ENCODE data around the gene KRT73.
"Not testable (repeated sequence)": the region's sequence is repeated elsewhere in the genome, so short reads cannot be mapped to it uniquely, and the experiment has no call there.

Gene KRT73

DNA sequence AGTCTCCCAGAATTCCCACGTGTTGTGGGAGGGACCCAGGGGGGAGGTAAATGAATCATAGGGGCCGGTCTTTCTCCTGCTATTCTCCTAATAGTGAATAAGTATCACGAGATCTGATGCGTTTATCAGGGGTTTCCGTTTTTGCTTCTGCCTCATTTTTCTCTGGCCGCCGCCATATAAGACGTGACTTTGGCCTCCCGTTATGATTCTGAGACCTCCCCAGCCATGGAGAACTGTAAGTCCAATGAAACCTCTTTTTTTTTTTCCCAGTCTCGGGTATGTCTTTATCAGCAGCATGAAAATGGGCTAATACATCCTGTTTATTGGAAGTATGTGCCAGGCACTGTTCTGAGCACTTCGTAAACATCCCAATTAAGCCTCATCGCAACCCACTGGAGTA, 17.9 kb downstream of the KRT73 start:
- TF ChIP-seq, protein P1, sequence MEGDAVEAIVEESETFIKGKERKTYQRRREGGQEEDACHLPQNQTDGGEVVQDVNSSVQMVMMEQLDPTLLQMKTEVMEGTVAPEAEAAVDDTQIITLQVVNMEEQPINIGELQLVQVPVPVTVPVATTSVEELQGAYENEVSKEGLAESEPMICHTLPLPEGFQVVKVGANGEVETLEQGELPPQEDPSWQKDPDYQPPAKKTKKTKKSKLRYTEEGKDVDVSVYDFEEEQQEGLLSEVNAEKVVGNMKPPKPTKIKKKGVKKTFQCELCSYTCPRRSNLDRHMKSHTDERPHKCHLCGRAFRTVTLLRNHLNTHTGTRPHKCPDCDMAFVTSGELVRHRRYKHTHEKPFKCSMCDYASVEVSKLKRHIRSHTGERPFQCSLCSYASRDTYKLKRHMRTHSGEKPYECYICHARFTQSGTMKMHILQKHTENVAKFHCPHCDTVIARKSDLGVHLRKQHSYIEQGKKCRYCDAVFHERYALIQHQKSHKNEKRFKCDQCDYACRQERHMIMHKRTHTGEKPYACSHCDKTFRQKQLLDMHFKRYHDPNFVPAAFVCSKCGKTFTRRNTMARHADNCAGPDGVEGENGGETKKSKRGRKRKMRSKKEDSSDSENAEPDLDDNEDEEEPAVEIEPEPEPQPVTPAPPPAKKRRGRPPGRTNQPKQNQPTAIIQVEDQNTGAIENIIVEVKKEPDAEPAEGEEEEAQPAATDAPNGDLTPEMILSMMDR (IDR thresholded peaks at IDR 0.05), result no peak
- H3K27me3 ChIP-seq, result peaks cover 0 to 37% of the 10 kb centered on the region in 2 donors
- no peaks in the 10 kb centered on the region for H3K9me3 ChIP-seq
- no peak for DNase-seq
- H3K27ac ChIP-seq, result no peak overlapping the region
- no peaks in the 10 kb centered on the region for H3K36me3 ChIP-seq
- no peak overlapping the region for H3K4me3 ChIP-seq
- intact Hi-C loops (cut with DNase I; ENCODE audit: low total_unique reads), result no loop called here
- H3K4me1 ChIP-seq, result no peaks in the 10 kb centered on the region

GRCh38 chr12:52600071-52600470, 18.3 kb downstream of the KRT73 start:
- H3K9me3 ChIP-seq, result no peaks in the 10 kb centered on the region
- H3K4me3 ChIP-seq, result no peak overlapping the region
- no peaks in the 10 kb centered on the region for H3K36me3 ChIP-seq
- H3K27ac ChIP-seq, result no peak overlapping the region
- H3K27me3 ChIP-seq, result peaks cover 0 to 37% of the 10 kb centered on the region in 2 donors
- TF ChIP-seq, protein P1 (IDR thresholded peaks at IDR 0.05), result no peak
- no peak for DNase-seq
- intact Hi-C loops (cut with DNase I; ENCODE audit: low total_unique reads), result no loop called here
- H3K4me1 ChIP-seq, result no peaks in the 10 kb centered on the region

DNA sequence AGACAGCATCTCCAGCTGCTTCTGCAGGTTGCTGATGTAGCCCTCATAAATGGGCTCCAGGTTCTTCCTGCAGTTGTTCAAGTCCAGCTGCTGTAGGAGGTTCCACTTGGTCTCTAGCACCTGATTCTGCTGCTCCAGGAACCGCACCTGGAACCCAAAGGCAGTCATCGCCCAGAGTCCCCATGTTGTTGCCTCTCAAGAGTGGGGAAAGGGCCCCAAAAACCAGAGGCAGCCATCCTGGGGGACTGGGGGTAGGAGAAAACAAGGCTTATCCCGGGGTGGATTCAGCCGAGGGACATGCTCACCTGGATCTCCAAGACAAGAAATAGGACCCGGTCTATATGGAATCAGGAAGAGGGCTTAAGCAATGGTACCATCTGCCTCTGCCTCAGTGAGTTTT, 19.4 kb downstream of the KRT73 start:
- Histone ChIP-seq H3K27ac (no peak overlapping the region), H3K9me3 (no peaks in the 10 kb centered on the region), H3K4me1 (no peaks in the 10 kb centered on the region), H3K4me3 (no peak overlapping the region), H3K36me3 (no peaks in the 10 kb centered on the region), H3K27me3 (peaks cover 0 to 37% of the 10 kb centered on the region in 2 donors)
- no peak for DNase-seq
- intact Hi-C loops (cut with DNase I; ENCODE audit: low total_unique reads), result loop anchor here (10.0 kb wide), 1 partner anchor 366 kb away; no protein-coding TSS in a partner anchor
- TF ChIP-seq, protein P1 (IDR thresholded peaks at IDR 0.05), result no peak

- intact Hi-C loops (cut with DNase I; ENCODE audit: low total_unique reads), result loop anchor here (10.0 kb wide), 1 partner anchor 371 kb away; no protein-coding TSS in a partner anchor
- peaks cover 0 to 33% of the 10 kb centered on the region in 2 donors for H3K27me3 ChIP-seq
- H3K9me3 ChIP-seq, H3K4me1 ChIP-seq, H3K4me3 ChIP-seq, H3K27ac ChIP-seq, H3K36me3 ChIP-seq: not testable (repeated sequence)
- DNase-seq, result peak in 1 of 2 donors; percentile 3
These were observed 24.1 kb downstream of the KRT73 start for GRCh38 chr12:52594237-52594636.

- Histone ChIP-seq H3K36me3 (no peaks in the 10 kb centered on the region), H3K27me3 (peaks cover 0 to 39% of the 10 kb centered on the region in 2 donors), H3K4me1 (no peaks in the 10 kb centered on the region), H3K9me3 (no peaks in the 10 kb centered on the region), H3K4me3 (no peak overlapping the region), H3K27ac (no peak overlapping the region)
- intact Hi-C loops (cut with DNase I; ENCODE audit: low total_unique reads), result loop anchor here (10.0 kb wide), 1 partner anchor 373 kb away; no protein-coding TSS in a partner anchor
- DNase-seq, result peak; percentile 21 to 48
- TF ChIP-seq, protein P1 (IDR thresholded peaks at IDR 0.05), result no peak
These were observed 26.8 kb downstream of the KRT73 start for GRCh38 chr12:52591521-52591920.

GRCh38 chr12:52590021-52590420, 28.3 kb downstream of the KRT73 start:
- Histone ChIP-seq H3K36me3 (no peaks in the 10 kb centered on the region), H3K27me3 (peaks cover 0 to 41% of the 10 kb centered on the region in 2 donors), H3K4me1 (no peaks in the 10 kb centered on the region), H3K4me3 (no peak overlapping the region), H3K9me3 (no peaks in the 10 kb centered on the region), H3K27ac (no peak overlapping the region)
- intact Hi-C loops (cut with DNase I; ENCODE audit: low total_unique reads), result loop anchor here (10.0 kb wide), 1 partner anchor 375 kb away; no protein-coding TSS in a partner anchor
- DNase-seq, result peak; percentile 2 to 21
- TF ChIP-seq, protein P1 (IDR thresholded peaks at IDR 0.05), result no peak
